ENCODE measurements around the gene ARHGEF28.

Gene ARHGEF28

GRCh38 chr5:73945505-73945904 is 319.5 kb downstream of the ARHGEF28 start:
- no peak for DNase-seq

GRCh38 chr5:73946278-73946677 is 320.3 kb downstream of the ARHGEF28 start:
- DNase-seq, result no peak

- DNase-seq, result no peak
Observed at GRCh38 chr5:73946919-73947602, 321.1 kb downstream of the ARHGEF28 start.

GRCh38 chr5:73947906-73948640 is 322.1 kb downstream of the ARHGEF28 start:
- DNase-seq, result no peak

- no peak for DNase-seq
Observed at GRCh38 chr5:73948720-73949119, 322.7 kb downstream of the ARHGEF28 start.

- no peak for DNase-seq
Observed at GRCh38 chr5:73950441-73950873, 324.5 kb downstream of the ARHGEF28 start.

GRCh38 chr5:73950912-73951430 is 325.0 kb downstream of the ARHGEF28 start:
- no peak for DNase-seq

GRCh38 chr5:73952872-73953271 is 326.9 kb downstream of the ARHGEF28 start:
- no peak for DNase-seq

GRCh38 chr5:73954381-73954780 is 328.4 kb downstream of the ARHGEF28 start:
- no peak for DNase-seq

- DNase-seq, result no peak
Observed at GRCh38 chr5:73955271-73955846, 329.4 kb downstream of the ARHGEF28 start.

- no peak for DNase-seq
Observed at GRCh38 chr5:73957397-73958001, 331.5 kb downstream of the ARHGEF28 start.

- no peak for DNase-seq
Observed at GRCh38 chr5:73958037-73958436, 332.0 kb downstream of the ARHGEF28 start.

- DNase-seq, result no peak
Observed at GRCh38 chr5:73960023-73960422, 334.0 kb downstream of the ARHGEF28 start.

GRCh38 chr5:73960426-73960825 is 334.4 kb downstream of the ARHGEF28 start:
- DNase-seq, result no peak

GRCh38 chr5:73962801-73963425 is 336.9 kb downstream of the ARHGEF28 start:
- no peak for DNase-seq

GRCh38 chr5:73964352-73964865 is 338.4 kb downstream of the ARHGEF28 start:
- no peak for DNase-seq

GRCh38 chr5:73966451-73966850 is 340.5 kb downstream of the ARHGEF28 start:
- DNase-seq, result no peak

- no peak for DNase-seq
Observed at GRCh38 chr5:73967347-73967746, 341.4 kb downstream of the ARHGEF28 start.

- no peak for DNase-seq
Observed at GRCh38 chr5:73968246-73968645, 342.2 kb downstream of the ARHGEF28 start.

GRCh38 chr5:73968729-73969128 is 342.7 kb downstream of the ARHGEF28 start:
- DNase-seq, result no peak

- DNase-seq, result no peak
Observed at GRCh38 chr5:73969195-73970036, 343.4 kb downstream of the ARHGEF28 start.

- no peak for DNase-seq
Observed at GRCh38 chr5:73971326-73971725, 345.3 kb downstream of the ARHGEF28 start.
